ENCODE data around the gene TTC29.

TTC29 gene

GRCh38 chr4:146945556-146946374 lies at the start of gene TTC29:
TSS of gene TTC29 (minus strand) at chr4:146945864. CDS start at chr4:146939895, 5,969 bp downstream.
- DNase-seq (ENCODE audit: low read depth in 2 of 2), result peak; percentile 71 to 75

GRCh38 chr4:146981651-146982050 lies 36.0 kb upstream of the TTC29 start:
- no peak for DNase-seq (ENCODE audit: low read depth in 2 of 2)

- DNase-seq (ENCODE audit: low read depth in 2 of 2), result no peak
These were observed 33.0 kb upstream of the TTC29 start for GRCh38 chr4:146978641-146979040.

- DNase-seq (ENCODE audit: low read depth in 2 of 2), result no peak
These were observed 30.5 kb upstream of the TTC29 start for GRCh38 chr4:146976145-146976544.

GRCh38 chr4:146975527-146975926 lies 29.9 kb upstream of the TTC29 start:
- DNase-seq (ENCODE audit: low read depth in 2 of 2), result no peak

GRCh38 chr4:146975036-146975435 lies 29.4 kb upstream of the TTC29 start:
- DNase-seq (ENCODE audit: low read depth in 2 of 2), result no peak

GRCh38 chr4:146972036-146972435 lies 26.4 kb upstream of the TTC29 start:
- DNase-seq (ENCODE audit: low read depth in 2 of 2), result no peak

GRCh38 chr4:146969126-146969525 lies 23.5 kb upstream of the TTC29 start:
- no peak for DNase-seq (ENCODE audit: low read depth in 2 of 2)

GRCh38 chr4:146960634-146961033 lies 15.0 kb upstream of the TTC29 start:
- DNase-seq (ENCODE audit: low read depth in 2 of 2), result no peak

- no peak for DNase-seq (ENCODE audit: low read depth in 2 of 2)
These were observed 14.0 kb upstream of the TTC29 start for GRCh38 chr4:146959692-146960091.

GRCh38 chr4:146957237-146957636 lies 11.6 kb upstream of the TTC29 start:
- DNase-seq (ENCODE audit: low read depth in 2 of 2), result no peak

GRCh38 chr4:146952896-146953295 lies 7.2 kb upstream of the TTC29 start:
- no peak for DNase-seq (ENCODE audit: low read depth in 2 of 2)

GRCh38 chr4:146949559-146949958 lies 3.9 kb upstream of the TTC29 start:
- DNase-seq (ENCODE audit: low read depth in 2 of 2), result no peak

- no peak for DNase-seq (ENCODE audit: low read depth in 2 of 2)
These were observed 1.8 kb downstream of the TTC29 start for GRCh38 chr4:146943691-146944375.

- no peak for DNase-seq (ENCODE audit: low read depth in 2 of 2)
These were observed 13.5 kb downstream of the TTC29 start for GRCh38 chr4:146932116-146932515.

GRCh38 chr4:146930673-146931072 lies 15.0 kb downstream of the TTC29 start:
- DNase-seq (ENCODE audit: low read depth in 2 of 2), result no peak

- DNase-seq (ENCODE audit: low read depth in 2 of 2), result no peak
These were observed 18.0 kb downstream of the TTC29 start for GRCh38 chr4:146927695-146928094.

GRCh38 chr4:146916479-146917076 lies 29.1 kb downstream of the TTC29 start:
- no peak for DNase-seq (ENCODE audit: low read depth in 2 of 2)

- no peak for DNase-seq (ENCODE audit: low read depth in 2 of 2)
These were observed 30.5 kb downstream of the TTC29 start for GRCh38 chr4:146915132-146915531.

- no peak for DNase-seq (ENCODE audit: low read depth in 2 of 2)
These were observed 45.4 kb downstream of the TTC29 start for GRCh38 chr4:146900295-146900694.

- DNase-seq (ENCODE audit: low read depth in 2 of 2), result no peak
These were observed 55.4 kb downstream of the TTC29 start for GRCh38 chr4:146890301-146890700.

- no peak for DNase-seq (ENCODE audit: low read depth in 2 of 2)
These were observed 62.6 kb downstream of the TTC29 start for GRCh38 chr4:146883070-146883469.

GRCh38 chr4:146857298-146857697 lies 88.4 kb downstream of the TTC29 start:
- no peak for DNase-seq (ENCODE audit: low read depth in 2 of 2)

All from stimulated activated CD8-positive, alpha-beta memory T cell treated with anti-CD3 and anti-CD28 coated beads, Interleukin-7, amount 100 ng/mL, for 4 hours (primary cell).